Measurements from ENCODE around the gene LYSET. TPM values are rescaled to one million over a fixed set of nuclear protein-coding genes. Genes with fewer than 3 reads are reported as not detected.
"Not testable (repeated sequence)": the region's sequence is repeated elsewhere in the genome, so short reads cannot be mapped to it uniquely, and the experiment has no call there.

Gene LYSET
- polyA plus RNA-seq, 10 donors: 14.3 to 19.0 (median 16.2) TPM

DNA sequence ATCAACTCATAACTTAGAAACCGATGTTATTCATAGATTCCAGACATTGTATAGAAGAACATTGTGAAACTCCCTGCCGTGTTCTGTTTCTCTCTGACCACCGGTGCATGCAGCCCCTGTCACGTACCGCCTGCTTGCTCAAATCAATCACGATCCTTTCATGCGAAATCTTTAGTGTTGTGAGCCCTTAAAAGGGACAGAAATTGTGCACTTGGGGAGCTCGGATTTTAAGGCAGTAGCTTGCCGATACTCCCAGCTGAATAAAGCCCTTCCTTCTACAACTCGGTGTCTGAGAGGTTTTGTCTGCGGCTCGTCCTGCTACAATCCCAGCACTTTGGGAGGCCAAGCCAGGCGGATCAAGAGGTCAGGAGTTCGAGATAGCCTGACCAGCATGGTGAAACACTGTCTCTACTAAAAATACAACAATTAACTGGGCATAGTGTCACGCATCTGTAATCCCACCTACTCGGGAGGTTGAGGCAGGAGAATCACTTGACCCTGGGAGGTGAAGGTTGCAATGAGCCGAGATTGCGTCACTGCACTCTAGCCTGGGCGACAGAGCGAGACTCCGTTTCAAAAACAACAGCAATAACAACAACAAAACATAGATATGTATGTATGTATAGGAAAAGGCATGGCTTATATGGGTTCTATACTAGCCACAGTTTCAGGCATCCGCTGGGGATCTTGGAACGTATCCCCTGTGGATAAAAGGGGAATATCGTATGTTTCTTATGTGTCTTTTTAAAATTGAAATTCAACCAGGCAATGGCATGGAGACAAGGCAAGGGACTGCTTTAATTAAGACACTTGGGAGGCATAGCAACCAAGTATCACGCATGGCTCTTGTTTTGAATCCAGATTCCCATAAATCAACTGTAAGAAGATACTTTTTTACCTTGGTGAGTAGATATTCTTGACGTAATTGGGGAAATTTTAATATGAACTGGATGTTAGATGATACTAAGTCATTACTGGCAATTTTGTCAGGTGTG lies 19.5 kb upstream of the LYSET start:
- not testable (repeated sequence) for DNase-seq

DNA sequence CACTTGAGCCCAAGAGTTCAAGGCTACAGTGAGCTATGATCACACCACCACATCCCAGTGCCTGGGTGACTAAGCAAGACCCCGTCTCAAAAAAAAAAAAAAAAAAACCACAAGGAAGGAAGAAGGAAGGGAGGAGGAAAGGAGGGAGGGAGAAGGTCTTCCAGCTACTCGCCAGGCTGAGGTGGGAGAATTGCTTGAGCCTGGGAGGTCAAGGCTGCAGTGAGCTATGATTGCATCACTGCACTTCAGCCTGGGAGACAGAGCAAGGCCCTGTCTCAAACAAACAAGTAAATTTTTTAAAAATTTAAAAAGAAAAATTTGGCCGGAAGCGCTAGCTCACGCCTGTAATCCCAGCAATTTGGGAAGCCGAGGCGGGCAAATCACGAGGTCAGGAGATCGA lies 16.5 kb upstream of the LYSET start:
- DNase-seq: not testable (repeated sequence)

DNA sequence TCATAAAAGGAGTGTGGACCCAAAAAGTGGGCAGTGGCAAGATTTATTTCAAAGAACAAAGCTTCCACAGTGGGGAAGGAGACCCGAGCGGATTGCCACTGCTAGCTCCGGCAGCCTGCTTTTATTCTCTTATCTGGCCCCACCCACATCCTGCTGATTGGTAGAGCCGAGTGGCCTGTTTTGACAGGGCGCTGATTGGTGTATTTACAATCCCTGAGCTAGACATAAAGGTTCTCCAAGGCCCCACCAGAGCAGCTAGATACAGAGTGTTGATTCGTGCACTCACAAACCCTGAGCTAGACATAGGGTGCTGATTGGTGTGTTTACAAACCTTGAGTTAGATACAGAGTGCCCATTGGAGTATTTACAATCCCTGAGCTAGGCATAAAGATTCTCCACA lies 15.5 kb upstream of the LYSET start:
- DNase-seq: not testable (repeated sequence)

GRCh38 chr14:93170141-93170540 lies 15.0 kb upstream of the LYSET start:
- DNase-seq: not testable (repeated sequence)

GRCh38 chr14:93171376-93171775 lies 13.7 kb upstream of the LYSET start:
- DNase-seq: no peak

- DNase-seq: peak in 1 of 3 donors; percentile 33
These were observed 11.1 kb upstream of the LYSET start for GRCh38 chr14:93173943-93174395.

DNA sequence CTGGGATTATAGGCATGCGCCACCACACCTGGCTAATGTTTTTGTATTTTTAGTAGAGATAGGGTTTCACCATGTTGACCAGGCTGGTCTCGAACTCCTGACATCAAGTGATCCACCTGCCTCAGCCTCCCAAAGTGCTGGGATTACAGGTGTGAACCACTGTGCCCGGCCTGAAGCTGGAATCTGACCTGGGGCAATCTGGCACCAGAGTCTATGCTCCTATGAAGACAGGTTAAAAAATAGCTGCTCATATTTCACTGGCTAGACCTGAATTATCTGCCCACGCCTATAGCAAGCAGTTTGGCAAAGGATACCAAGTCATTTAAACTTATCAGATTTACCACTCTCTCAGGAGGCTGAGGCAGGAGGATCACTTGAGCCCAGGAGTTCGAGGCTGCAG lies 10.4 kb upstream of the LYSET start:
- DNase-seq: not testable (repeated sequence)

DNA sequence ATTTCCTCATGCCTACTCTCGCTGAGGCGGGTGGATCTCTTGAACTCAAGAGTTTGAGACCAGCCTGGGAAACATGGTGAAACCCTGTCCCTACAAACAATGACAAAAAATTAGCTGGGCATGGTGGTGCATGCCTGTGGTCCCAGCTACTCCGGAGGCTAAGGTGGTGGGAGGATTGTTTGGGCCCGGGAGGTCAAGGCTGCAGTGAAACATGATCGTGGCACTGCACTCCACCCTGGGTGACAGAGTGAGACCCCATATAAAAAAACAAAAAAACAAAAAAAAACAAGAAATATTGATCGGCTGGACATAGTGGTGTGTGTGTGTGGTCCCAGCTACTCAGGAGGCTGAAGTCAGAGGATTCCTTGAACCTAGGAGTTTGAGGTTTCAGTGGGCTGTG lies 9.6 kb upstream of the LYSET start:
- DNase-seq: no peak

GRCh38 chr14:93183596-93184317 lies 1.4 kb upstream of the LYSET start:
- no peak for DNase-seq

DNA sequence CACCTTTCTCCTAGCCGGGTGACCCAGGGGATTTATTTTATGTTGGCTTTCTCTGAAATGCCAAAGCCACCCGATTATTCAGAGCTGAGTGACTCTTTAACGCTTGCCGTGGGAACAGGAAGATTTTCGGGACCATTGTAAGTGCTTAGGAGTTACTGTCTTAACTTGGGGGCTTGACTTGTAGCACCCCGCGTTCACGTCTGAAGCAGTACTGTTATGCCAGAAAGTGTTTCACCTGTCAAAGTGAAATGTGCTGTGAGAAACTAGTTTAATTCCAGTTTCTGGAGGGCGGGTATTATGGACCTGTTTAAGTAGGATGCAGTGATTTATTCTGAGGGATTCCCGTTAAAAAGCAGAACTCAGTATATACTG lies 218 bp downstream of the LYSET start:
- no peak for DNase-seq

DNA sequence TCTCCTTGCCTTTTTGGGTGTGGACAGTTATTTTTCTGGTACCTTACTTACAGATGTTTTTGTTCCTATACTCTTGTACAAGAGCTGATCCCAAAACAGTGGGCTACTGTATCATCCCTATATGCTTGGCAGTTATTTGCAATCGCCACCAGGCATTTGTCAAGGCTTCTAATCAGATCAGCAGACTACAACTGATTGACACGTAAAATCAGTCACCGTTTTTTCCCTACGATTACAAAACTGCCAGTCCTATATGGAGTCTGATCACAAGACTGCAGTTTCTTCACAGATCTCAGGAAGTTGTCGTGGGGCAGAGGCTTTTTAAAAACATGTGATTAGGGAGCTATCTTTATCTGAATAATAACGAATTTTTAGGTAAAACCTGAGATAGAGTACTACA lies 1.3 kb downstream of the LYSET start:
- DNase-seq: peak in 1 of 3 donors; percentile 6

DNA sequence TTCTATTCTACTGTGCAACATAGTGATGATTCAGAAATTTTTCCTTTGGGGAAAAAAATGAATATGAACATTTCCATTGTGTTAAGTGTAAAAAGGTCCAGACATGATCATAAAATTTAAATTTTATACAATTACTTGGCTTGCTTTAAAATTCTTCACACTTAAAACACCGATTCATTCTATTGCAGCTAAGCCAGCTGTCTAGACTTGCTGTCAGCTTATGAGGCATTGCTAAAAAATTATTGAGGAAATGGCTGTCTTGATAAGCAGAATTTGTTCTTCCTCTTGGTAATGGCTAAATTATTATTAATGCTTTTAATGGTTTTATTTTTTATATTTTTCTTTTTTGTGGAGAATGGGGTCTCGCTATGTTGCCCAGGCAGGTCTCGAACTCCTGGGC lies 1.8 kb downstream of the LYSET start:
- no peak for DNase-seq

- DNase-seq: no peak
These were observed 10.3 kb downstream of the LYSET start for GRCh38 chr14:93195316-93195999.

- DNase-seq: no peak
These were observed 13.9 kb downstream of the LYSET start for GRCh38 chr14:93199031-93199430.

DNA sequence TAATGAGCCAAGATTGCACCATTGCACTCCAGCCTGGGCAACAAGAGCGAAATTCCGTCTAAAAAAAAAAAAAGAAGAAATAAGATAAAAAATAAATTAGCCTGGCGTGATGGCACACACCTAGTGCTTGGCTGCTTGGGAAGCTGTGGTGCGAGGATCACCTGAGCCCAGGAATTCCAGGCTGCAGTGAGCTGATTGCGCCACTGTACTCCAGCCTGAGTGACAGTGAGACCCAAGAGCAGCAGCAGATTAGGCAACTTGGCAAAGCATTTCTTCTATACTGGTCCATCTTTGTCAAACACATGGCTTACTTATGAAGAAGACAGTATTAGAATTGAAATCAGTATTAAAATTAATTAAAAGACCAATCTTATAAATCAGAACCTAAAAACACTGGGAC lies 15.4 kb downstream of the LYSET start:
- no peak for DNase-seq

GRCh38 chr14:93201155-93201704 lies 16.1 kb downstream of the LYSET start:
- no peak for DNase-seq

GRCh38 chr14:93206793-93207467 lies 21.8 kb downstream of the LYSET start, which contains the start of the genes GON7 and UBR7:
Gene GON7 (minus strand): TSS chr14:93207065. CDS start chr14:93207037, 28 bp downstream.
Gene UBR7 (plus strand): TSS chr14:93207256. CDS start chr14:93207292, 36 bp downstream.
- DNase-seq: peak; percentile 97 to 99 (median 97)

DNA sequence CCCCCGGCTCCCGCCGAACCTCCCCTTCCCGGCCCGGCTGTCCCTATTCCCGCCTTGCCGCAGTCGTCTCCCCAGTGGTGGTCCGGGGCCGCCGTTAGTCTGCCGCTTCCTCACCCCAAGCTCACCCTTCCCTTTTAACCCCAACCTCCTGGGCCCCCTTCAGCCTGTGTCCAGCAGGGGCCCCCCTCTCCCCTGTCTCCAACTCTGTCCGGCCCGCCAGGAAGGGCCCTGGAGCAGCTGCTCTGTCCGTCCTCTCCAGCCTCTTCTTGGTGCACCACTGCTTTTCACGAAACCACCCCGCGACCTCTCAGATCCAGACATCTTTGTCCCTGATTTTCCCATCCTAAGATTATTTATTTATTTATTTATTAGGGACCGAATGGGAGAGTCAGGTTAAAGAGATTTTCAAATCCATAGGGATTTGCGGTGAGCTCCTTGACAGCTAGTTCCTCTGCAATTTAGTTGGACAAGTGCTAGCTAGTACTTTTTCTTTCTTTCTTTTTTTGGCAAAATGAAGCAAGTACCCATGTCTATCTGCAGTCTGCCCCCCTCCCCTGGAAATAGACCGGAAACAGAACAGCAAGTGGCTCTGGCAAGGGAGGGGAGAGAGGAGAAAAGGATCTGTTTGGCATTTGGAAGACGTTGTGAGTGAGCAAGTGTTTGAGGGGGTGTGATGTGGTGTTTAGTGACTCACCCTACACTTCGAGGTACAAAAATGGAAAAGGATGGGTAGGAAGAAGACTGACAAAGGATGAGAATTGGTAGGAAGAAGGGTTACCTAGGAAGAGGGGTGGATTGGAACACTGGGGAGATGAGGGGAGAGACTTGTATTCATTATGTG lies 22.6 kb downstream of the LYSET start:
- peak; percentile 43 to 90 (median 68) for DNase-seq

DNA sequence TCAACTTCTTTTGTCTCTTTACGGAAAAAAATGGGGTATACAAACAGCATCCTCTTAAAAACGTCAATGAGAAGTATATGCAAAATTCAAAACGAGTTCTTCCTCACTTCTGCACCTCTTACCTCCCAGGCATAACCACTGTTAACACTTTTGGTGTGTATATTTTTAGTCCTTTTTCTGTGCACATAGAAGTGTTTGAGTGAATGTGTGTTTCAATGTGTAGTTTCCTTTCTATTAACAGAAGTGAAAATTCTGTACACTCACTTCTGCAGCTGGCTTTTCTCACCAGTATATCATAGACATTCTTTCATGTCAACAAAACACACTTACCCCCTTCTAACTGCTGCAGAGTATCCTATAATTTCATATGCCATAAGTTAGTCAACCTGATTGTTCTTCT lies 27.3 kb downstream of the LYSET start:
- no peak for DNase-seq

DNA sequence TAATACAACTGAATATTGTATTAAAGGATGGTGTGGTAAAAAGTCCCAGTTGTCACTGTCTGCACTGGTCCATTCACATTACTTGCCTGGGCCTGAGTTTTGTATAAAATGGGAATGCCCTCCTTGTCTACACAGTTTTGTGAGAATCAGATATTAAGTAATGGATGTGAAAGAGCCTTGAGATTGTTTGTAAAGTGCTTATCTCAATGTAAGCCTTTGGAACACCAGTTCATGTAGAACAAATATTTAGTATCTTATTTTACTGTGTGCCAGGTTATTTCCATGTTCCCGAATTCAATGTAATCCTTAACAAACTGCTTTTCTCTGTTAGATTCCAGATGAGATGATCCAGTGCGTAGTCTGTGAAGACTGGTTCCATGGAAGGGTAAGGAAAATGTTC lies 29.5 kb downstream of the LYSET start:
- DNase-seq: no peak
